Mammary epithelial cell (primary cell): ENCODE measurements around the gene NAGPA.

Experiments
- CTCF ChIP-seq, 2 donors: IDR thresholded peaks in 1 of 2; conservative IDR thresholded peaks in 1 of 2; 2 replicates each; pipeline ENCODE4 v1.5.1; 2011 to 2012; ENCODE audit warnings: inconsistent platforms in 2 of 2, low read length in 2 of 2, mild to moderate bottlenecking in 2 of 2, control low read depth in 1 of 2, low read depth in 1 of 2; ENCODE audit not compliant: insufficient read depth in 1 of 2; ENCODE audit errors: extremely low read depth in 1 of 2
- EZH2 ChIP-seq: IDR thresholded peaks from 2 replicates; pipeline ENCODE4 v1.6.1; 2012; ENCODE audit warnings: low read length, inconsistent platforms, borderline replicate concordance

GRCh38 chr16:5026664-5027063 is 7.1 kb downstream of the NAGPA start:
- TF ChIP-seq CTCF (conservative IDR thresholded peaks at IDR 0.05 in 1 of 2, IDR thresholded peaks at IDR 0.05 in 1 of 2; ENCODE audit: extremely low read depth in 1 of 2, insufficient read depth in 1 of 2, low read depth in 1 of 2, low read length in 2 of 2) (no peak), EZH2 (no peak)
